ENCODE measurements around the gene LRMDA. TPM values are rescaled to one million over a fixed set of nuclear protein-coding genes. Genes with fewer than 3 reads are reported as not detected.

LRMDA gene
- total and polyA plus RNA-seq, 2 of the 4 experiments (the other 2 are of a cell fraction), result 0.07 TPM; not detected in 1

GRCh38 chr10:75779276-75779675 lies 347.9 kb downstream of the LRMDA start:
- DNase-seq (no peak), ATAC-seq (ENCODE audit: low read depth) (no peak)
- dilution Hi-C loops (cut with HindIII; ENCODE audit: low sequenced_read_pairs, unreplicated experiment) (no loop called here), intact Hi-C loops (cut with micrococcal nuclease) (no loop called here), in situ Hi-C loops (cut with MboI; ENCODE audit: low sequenced_read_pairs) (no loop called here)
- no peak overlapping the region for H3K9ac ChIP-seq (ENCODE audit: low read depth, low read length)
- no peaks in the 10 kb centered on the region for H3K4me1 ChIP-seq (ENCODE audit: control insufficient read depth, insufficient read depth, low read length)
- no peak for TF ChIP-seq RAD21 (IDR thresholded peaks at IDR 0.05; ENCODE audit: low read length)
- no peak for TF ChIP-seq FOS (IDR thresholded peaks at IDR 0.05; ENCODE audit: low read depth, low read length)
- no peak for TF ChIP-seq MAZ (IDR thresholded peaks at IDR 0.05; ENCODE audit: borderline replicate concordance, low read depth, low read length)
- no peak for TF ChIP-seq POLR2A (IDR thresholded peaks at IDR 0.05; ENCODE audit: low read depth, low read length)
- no peak for TF ChIP-seq RFX5 (IDR thresholded peaks at IDR 0.05; ENCODE audit: low read depth, low read length)
- TF ChIP-seq ELK1 (IDR thresholded peaks at IDR 0.05; ENCODE audit: borderline replicate concordance, low read depth, low read length), result no peak
- no peak for TF ChIP-seq CHD1 (IDR thresholded peaks at IDR 0.05; ENCODE audit: low read depth, low read length)
- TF ChIP-seq CTCF (conservative IDR thresholded peaks at IDR 0.05; ENCODE audit: low read depth, low read length), result no peak
- TF ChIP-seq USF2 (IDR thresholded peaks at IDR 0.05; ENCODE audit: low read depth, low read length), result no peak
- no peak for TF ChIP-seq RCOR1 (IDR thresholded peaks at IDR 0.05; ENCODE audit: insufficient replicate concordance, low read length)
- no peak for TF ChIP-seq SMC3 (IDR thresholded peaks at IDR 0.05; ENCODE audit: low read depth, low read length)
- TF ChIP-seq CEBPB (IDR thresholded peaks at IDR 0.05; ENCODE audit: low read depth, low read length), result no peak
- TF ChIP-seq MXI1 (IDR thresholded peaks at IDR 0.05; ENCODE audit: borderline replicate concordance, low read depth, low read length), result no peak
- TF ChIP-seq MAFK (IDR thresholded peaks at IDR 0.05; ENCODE audit: low read depth, low read length), result no peak
- no peak for TF ChIP-seq BHLHE40 (IDR thresholded peaks at IDR 0.05; ENCODE audit: low read depth, low read length)
- TF ChIP-seq NFE2L2 (IDR thresholded peaks at IDR 0.05; ENCODE audit: low read depth, low read length), result no peak
- no TSS peak for BruUV-seq (replicated peaks)
- no peak overlapping the region for H2BK120ac ChIP-seq (ENCODE audit: low read depth, low read length)
- no peak overlapping the region for H4K5ac ChIP-seq (ENCODE audit: low read depth, low read length)
- H4K20me1 ChIP-seq (ENCODE audit: insufficient read depth, low read length), result no peaks in the 10 kb centered on the region
- no peak overlapping the region for H3K14ac ChIP-seq (replicated peaks; ENCODE audit: low read depth, low read length)
- H3K56ac ChIP-seq (ENCODE audit: extremely low read depth, insufficient read depth, low read length), result no peak overlapping the region
- no peak overlapping the region for H4K8ac ChIP-seq (ENCODE audit: low read depth in 2 of 2, low read length in 2 of 2)
- ChIA-PET CTCF (no interaction called here), POLR2A (ENCODE audit: unreplicated experiment) (no interaction called here)
- WGBS, 2 experiments (ENCODE audit: extremely low coverage in 2 of 2, insufficient read length in 1 of 2), result no CpG with 5 or more reads among the region's 1 CpG
- H4K91ac ChIP-seq (ENCODE audit: insufficient read depth, low read depth, low read length), result no peak overlapping the region
- no peaks in the 10 kb centered on the region for H3K36me3 ChIP-seq (ENCODE audit: control insufficient read depth, insufficient read depth, low read length)
- no peaks in the 10 kb centered on the region; the same call in 1 of the 2 replicates for H3K9me1 ChIP-seq (ENCODE audit: insufficient read depth, low read length)
- H2BK15ac ChIP-seq (ENCODE audit: low read depth, low read length), result no peak overlapping the region
- H3K79me1 ChIP-seq (ENCODE audit: low read depth in 1 of 2, low read length in 2 of 2), result no peaks in the 10 kb centered on the region
- no peak overlapping the region for H3K4me3 ChIP-seq (ENCODE audit: insufficient read depth, low read depth, low read length)
- H2BK5ac ChIP-seq (ENCODE audit: low read depth, low read length, poor library complexity, severe bottlenecking), result no peak overlapping the region
- H3K4me2 ChIP-seq (ENCODE audit: low read depth, low read length), result no peak overlapping the region
- H3K27ac ChIP-seq (ENCODE audit: insufficient read depth, low read length), result no peak overlapping the region
- no peaks in the 10 kb centered on the region; the same call in 1 of the 2 replicates for H3K27me3 ChIP-seq (ENCODE audit: control insufficient read depth, insufficient read depth, low read length)
- no peak overlapping the region for H2AK5ac ChIP-seq (ENCODE audit: low read depth, low read length)
- H3K9me3 ChIP-seq (ENCODE audit: control insufficient read depth, insufficient read depth, low read length), result no peaks in the 10 kb centered on the region
- H2BK20ac ChIP-seq (ENCODE audit: low read depth, low read length), result no peak overlapping the region
- no peak overlapping the region for H2AK9ac ChIP-seq (replicated peaks; ENCODE audit: low read depth, low read length, poor library complexity)
- no peak overlapping the region for H3K23ac ChIP-seq (ENCODE audit: low read depth, low read length)
- no peak overlapping the region for H2AFZ ChIP-seq (replicated peaks; ENCODE audit: low read length, poor library complexity)
- H3K18ac ChIP-seq (ENCODE audit: low read depth, low read length), result no peak overlapping the region
- H3K4ac ChIP-seq (ENCODE audit: low read depth, low read length), result no peak overlapping the region

All from IMR-90 (cell line).